Measurements from ENCODE around the gene MBTPS1. TPM values are rescaled to one million over a fixed set of nuclear protein-coding genes. Genes with fewer than 3 reads are reported as not detected.

The MBTPS1 gene
- total and polyA plus RNA-seq, 2 experiments from 2014 or later = 18.1 to 49.3 TPM

- peaks cover 29% of the 10 kb centered on the region for H3K36me3 ChIP-seq (ENCODE audit: insufficient read depth)
- H3K79me2 ChIP-seq (replicated peaks; ENCODE audit: insufficient read depth) = no peaks in the 10 kb centered on the region
- no peak overlapping the region for H3K4me3 Mint-ChIP-seq
- no peak overlapping the region for H3K4me3 ChIP-seq
- no peaks in the 10 kb centered on the region for H3K9me2 ChIP-seq (ENCODE audit: insufficient read depth)
- H2AFZ ChIP-seq = no peak overlapping the region
- H3K4me1 Mint-ChIP-seq = no peaks in the 10 kb centered on the region
- no peak overlapping the region for H3K27ac Mint-ChIP-seq
- H3K27ac ChIP-seq (ENCODE audit: low read depth) = no peak overlapping the region
- H4K20me1 ChIP-seq (replicated peaks; ENCODE audit: insufficient read depth) = peaks cover 9% of the 10 kb centered on the region
- ATAC-seq (no peak), DNase-seq (ENCODE audit: low spot score) (no peak)
- H3K27me3 Mint-ChIP-seq (ENCODE audit: insufficient read depth, low read depth, poor library complexity) = peaks cover 1% of the 10 kb centered on the region
- no peaks in the 10 kb centered on the region for H3F3A ChIP-seq (replicated peaks; ENCODE audit: low read depth)
- no peak overlapping the region for H3K4me2 ChIP-seq
- H3K9me3 Mint-ChIP-seq = no peaks in the 10 kb centered on the region
- TF ChIP-seq ETS1 (IDR thresholded peaks at IDR 0.05) (no peak), EZH2phosphoT487 (IDR thresholded peaks at IDR 0.05; ENCODE audit: unreplicated experiment) (no peak), STAT1 (IDR thresholded peaks at IDR 0.05; ENCODE audit: unreplicated experiment) (no peak), CTCF (conservative IDR thresholded peaks at IDR 0.05; ENCODE audit: low read depth in 2 of 2) (no peak), NANOG (IDR thresholded peaks at IDR 0.05; ENCODE audit: borderline replicate concordance) (no peak), ZNF331 (CRISPR knock-in tag; IDR thresholded peaks at IDR 0.05; ENCODE audit: low read depth) (no peak), ZNF114 (CRISPR knock-in tag; IDR thresholded peaks at IDR 0.05) (no peak), REST (IDR thresholded peaks at IDR 0.05; ENCODE audit: unreplicated experiment) (no peak), EZH2 (IDR thresholded peaks at IDR 0.05; ENCODE audit: low read depth, unreplicated experiment) (no peak), ZNF462 (CRISPR knock-in tag; IDR thresholded peaks at IDR 0.05) (no peak), POLR2AphosphoS5 (IDR thresholded peaks at IDR 0.05; ENCODE audit: low read depth) (no peak), CREB1 (CRISPR knock-in tag; IDR thresholded peaks at IDR 0.05; ENCODE audit: low read depth) (no peak), JUNB (IDR thresholded peaks at IDR 0.05; ENCODE audit: unreplicated experiment) (no peak)
- peaks cover 54% of the 10 kb centered on the region for H3K36me3 Mint-ChIP-seq (ENCODE audit: low read depth)
- H3K27me3 ChIP-seq (ENCODE audit: insufficient read depth) = no peaks in the 10 kb centered on the region
- no peaks in the 10 kb centered on the region for H3K4me1 ChIP-seq (ENCODE audit: insufficient read depth)
Measured at GRCh38 chr16:84087001-84087400, 29.7 kb downstream of the MBTPS1 start.

All from GM23338 (cell line).